ENCODE data around the gene MBOAT2.
A peak's percentile ranks its signal among the peaks of the same experiment; 100 is the strongest.

MBOAT2 gene

GRCh38 chr2:9017411-9017810 is 13.9 kb upstream of the MBOAT2 start:
- no peak for DNase-seq (ENCODE audit: low read depth)
- H3K4me3 ChIP-seq (ENCODE audit: low read length), result no peak overlapping the region
- TF ChIP-seq, protein P1, sequence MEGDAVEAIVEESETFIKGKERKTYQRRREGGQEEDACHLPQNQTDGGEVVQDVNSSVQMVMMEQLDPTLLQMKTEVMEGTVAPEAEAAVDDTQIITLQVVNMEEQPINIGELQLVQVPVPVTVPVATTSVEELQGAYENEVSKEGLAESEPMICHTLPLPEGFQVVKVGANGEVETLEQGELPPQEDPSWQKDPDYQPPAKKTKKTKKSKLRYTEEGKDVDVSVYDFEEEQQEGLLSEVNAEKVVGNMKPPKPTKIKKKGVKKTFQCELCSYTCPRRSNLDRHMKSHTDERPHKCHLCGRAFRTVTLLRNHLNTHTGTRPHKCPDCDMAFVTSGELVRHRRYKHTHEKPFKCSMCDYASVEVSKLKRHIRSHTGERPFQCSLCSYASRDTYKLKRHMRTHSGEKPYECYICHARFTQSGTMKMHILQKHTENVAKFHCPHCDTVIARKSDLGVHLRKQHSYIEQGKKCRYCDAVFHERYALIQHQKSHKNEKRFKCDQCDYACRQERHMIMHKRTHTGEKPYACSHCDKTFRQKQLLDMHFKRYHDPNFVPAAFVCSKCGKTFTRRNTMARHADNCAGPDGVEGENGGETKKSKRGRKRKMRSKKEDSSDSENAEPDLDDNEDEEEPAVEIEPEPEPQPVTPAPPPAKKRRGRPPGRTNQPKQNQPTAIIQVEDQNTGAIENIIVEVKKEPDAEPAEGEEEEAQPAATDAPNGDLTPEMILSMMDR (conservative IDR thresholded peaks at IDR 0.05; ENCODE audit: low read length), result no peak

GRCh38 chr2:9015998-9016397 is 12.5 kb upstream of the MBOAT2 start:
- H3K4me3 ChIP-seq (ENCODE audit: low read length), result no peak overlapping the region
- TF ChIP-seq, protein P1 (conservative IDR thresholded peaks at IDR 0.05; ENCODE audit: low read length), result no peak
- DNase-seq (ENCODE audit: low read depth), result no peak

GRCh38 chr2:9013403-9013802 is 9.9 kb upstream of the MBOAT2 start:
- TF ChIP-seq, protein P1 (conservative IDR thresholded peaks at IDR 0.05; ENCODE audit: low read length), result no peak
- DNase-seq (ENCODE audit: low read depth), result no peak
- H3K4me3 ChIP-seq (ENCODE audit: low read length), result no peak overlapping the region

GRCh38 chr2:9010866-9011265 is 7.4 kb upstream of the MBOAT2 start:
- no peak overlapping the region for H3K4me3 ChIP-seq (ENCODE audit: low read length)
- peak; percentile 85 for DNase-seq (ENCODE audit: low read depth)
- TF ChIP-seq, protein P1 (conservative IDR thresholded peaks at IDR 0.05; ENCODE audit: low read length), result no peak

DNA sequence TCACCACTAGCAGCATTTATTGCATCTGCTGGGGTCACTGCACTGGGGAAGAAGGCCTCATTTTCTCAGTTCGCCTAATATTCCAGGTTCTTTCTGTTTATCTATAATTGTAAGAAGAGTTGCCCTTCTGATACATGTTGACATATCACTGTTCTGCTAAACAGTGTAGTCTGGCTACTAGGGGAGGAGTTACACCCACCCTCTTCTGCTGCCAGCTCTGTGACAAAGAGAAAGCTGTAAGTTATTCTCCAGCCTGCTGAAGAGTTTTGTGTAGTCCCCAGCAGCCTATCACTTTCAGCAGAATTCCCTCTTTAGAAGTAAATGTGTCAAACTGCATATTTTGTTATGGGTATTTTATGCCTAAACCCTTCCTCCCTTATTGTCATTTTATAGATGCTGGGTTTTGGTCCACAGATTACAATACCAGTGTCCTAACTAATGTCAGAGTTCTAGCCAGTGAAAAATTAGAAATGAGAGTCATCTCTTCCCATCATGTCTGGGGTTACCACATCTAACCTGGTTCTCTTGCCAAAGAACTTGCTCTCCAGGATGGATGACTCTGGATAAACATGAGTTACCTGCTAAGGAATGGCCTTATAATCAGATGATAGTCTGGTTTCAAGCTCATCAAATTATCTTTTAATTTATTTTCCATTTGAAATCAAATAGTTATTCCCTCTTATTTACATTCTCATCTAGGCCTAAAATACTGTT is 5.6 kb upstream of the MBOAT2 start:
- H3K4me3 ChIP-seq (ENCODE audit: low read length), result no peak overlapping the region
- TF ChIP-seq, protein P1 (conservative IDR thresholded peaks at IDR 0.05; ENCODE audit: low read length), result no peak
- no peak for DNase-seq (ENCODE audit: low read depth)

DNA sequence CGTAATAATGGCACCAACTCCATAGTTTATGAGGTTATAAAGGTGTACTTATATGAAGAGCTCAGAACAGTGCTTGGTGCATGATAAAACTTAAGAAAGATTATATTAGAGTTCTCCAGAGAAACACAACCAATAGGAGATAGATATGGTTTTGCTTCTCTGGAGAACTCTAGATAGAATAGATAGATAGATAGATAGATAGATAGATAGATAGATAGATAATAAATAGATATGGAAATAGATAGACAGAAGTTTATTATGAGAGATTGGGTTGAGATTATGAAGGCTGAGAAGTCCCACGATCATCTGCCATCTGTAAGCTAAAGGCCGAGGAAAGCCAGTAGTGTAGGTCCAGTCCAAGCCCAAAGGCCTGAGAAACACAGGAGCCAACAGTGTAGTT is 2.9 kb upstream of the MBOAT2 start:
- TF ChIP-seq, protein P1 (conservative IDR thresholded peaks at IDR 0.05; ENCODE audit: low read length), result no peak
- H3K4me3 ChIP-seq (ENCODE audit: low read length), result no peak overlapping the region

More for the DNA sequence above, 2.9 kb upstream of the MBOAT2 start:
- DNase-seq (ENCODE audit: low read depth), result no peak
